HFFc6 (cell line): ENCODE measurements around the gene PRND. TPM values are rescaled to one million over a fixed set of nuclear protein-coding genes. Genes with fewer than 3 reads are reported as not detected.
"Not testable (repeated sequence)": the region's sequence is repeated elsewhere in the genome, so short reads cannot be mapped to it uniquely, and the experiment has no call there.

Experiments
- DNase-seq: peaks from one replicate; pipeline ENCODE4 v3.0.0-alpha.2; 2018
- H3K27ac Mint-ChIP-seq: 2 replicates; pipeline ENCODE4 v1.8.0; 2020; ENCODE audit warnings: mild to moderate bottlenecking, mixed read lengths
- H3K27me3 Mint-ChIP-seq: 2 replicates; pipeline ENCODE4 v1.8.0; 2021; ENCODE audit warnings: mild to moderate bottlenecking, moderate library complexity, mixed read lengths; ENCODE audit not compliant: insufficient read depth
- H3K36me3 Mint-ChIP-seq: 2 replicates; pipeline ENCODE4 v1.8.0; 2021; ENCODE audit warnings: low read depth, mixed read lengths
- H3K4me1 Mint-ChIP-seq: 2 replicates; pipeline ENCODE4 v1.8.0; 2020; ENCODE audit warnings: low read depth, mixed read lengths
- H3K4me3 Mint-ChIP-seq: 2 replicates; pipeline ENCODE4 v1.8.0; 2020; ENCODE audit warnings: mild to moderate bottlenecking, moderate library complexity, mixed read lengths
- H3K9me3 Mint-ChIP-seq: 2 replicates; pipeline ENCODE4 v1.8.0; 2020; ENCODE audit warnings: mild to moderate bottlenecking, mixed read lengths
- CTCF ChIP-seq: fragments of 200-600 bp; sonication (generic); IDR thresholded peaks from 2 replicates; pipeline ENCODE4 v1.5.0; 2021; ENCODE audit warnings: antibody characterized with exemption, mild to moderate bottlenecking
- total RNA-seq, 6 experiments: library from RNA; stranded (reverse); fragmentation: NEBNext Ultra II Directional; extraction: Animal tissue kit (Norgen Biotek cat#: 25700); gene quantifications; 2 replicates in 1 of 6; 3 replicates in 5 of 6; pipeline ENCODE4 v1.2.3, GENCODE V29; 2021

PRND gene
- total RNA-seq, 6 experiments from 2014 or later = 0.31 to 0.62 (median 0.49) TPM

- H3K27me3 Mint-ChIP-seq = peaks cover 2% of the 10 kb centered on the region
- no peak overlapping the region for H3K4me3 Mint-ChIP-seq
- TF ChIP-seq CTCF = peak; percentile 11
- H3K9me3 Mint-ChIP-seq = no peaks in the 10 kb centered on the region
- no peak for DNase-seq
- H3K27ac Mint-ChIP-seq = no peak overlapping the region
- peaks cover 23% of the 10 kb centered on the region for H3K4me1 Mint-ChIP-seq
- no peaks in the 10 kb centered on the region for H3K36me3 Mint-ChIP-seq
Measured at GRCh38 chr20:4720977-4721349, 746 bp upstream of the PRND start.

GRCh38 chr20:4722571-4722970 is 862 bp downstream of the PRND start:
- no peaks in the 10 kb centered on the region for H3K36me3 Mint-ChIP-seq
- no peak for DNase-seq
- H3K27me3 Mint-ChIP-seq = no peaks in the 10 kb centered on the region; the same call in 1 of the 2 replicates
- no peak overlapping the region for H3K4me3 Mint-ChIP-seq
- H3K9me3 Mint-ChIP-seq = no peaks in the 10 kb centered on the region
- H3K27ac Mint-ChIP-seq = no peak overlapping the region
- no peak for TF ChIP-seq CTCF
- peaks cover 36% of the 10 kb centered on the region for H3K4me1 Mint-ChIP-seq

GRCh38 chr20:4722993-4723392 is 1.3 kb downstream of the PRND start:
- no peak for DNase-seq
- H3K4me3 Mint-ChIP-seq = no peak overlapping the region
- H3K4me1 Mint-ChIP-seq = peaks cover 35% of the 10 kb centered on the region
- H3K27me3 Mint-ChIP-seq = no peaks in the 10 kb centered on the region; the same call in 1 of the 2 replicates
- no peaks in the 10 kb centered on the region for H3K36me3 Mint-ChIP-seq
- TF ChIP-seq CTCF = no peak
- no peaks in the 10 kb centered on the region for H3K9me3 Mint-ChIP-seq
- no peak overlapping the region for H3K27ac Mint-ChIP-seq

GRCh38 chr20:4723553-4723952 is 1.8 kb downstream of the PRND start:
- not testable (repeated sequence) for DNase-seq, H3K4me3 Mint-ChIP-seq, H3K27ac Mint-ChIP-seq, H3K9me3 Mint-ChIP-seq, H3K27me3 Mint-ChIP-seq, H3K36me3 Mint-ChIP-seq
- peaks cover 39% of the 10 kb centered on the region for H3K4me1 Mint-ChIP-seq

GRCh38 chr20:4724459-4725262 is 3.0 kb downstream of the PRND start:
- Mint-ChIP-seq H3K27me3 (no peaks in the 10 kb centered on the region; the same call in 1 of the 2 replicates), H3K4me3 (no peak overlapping the region), H3K4me1 (peaks cover 37% of the 10 kb centered on the region), H3K36me3 (no peaks in the 10 kb centered on the region), H3K9me3 (no peaks in the 10 kb centered on the region), H3K27ac (no peak overlapping the region)
- DNase-seq = no peak
- TF ChIP-seq CTCF = no peak

GRCh38 chr20:4725263-4725550 is 3.5 kb downstream of the PRND start:
- Mint-ChIP-seq H3K27ac (no peak overlapping the region), H3K4me3 (no peak overlapping the region), H3K36me3 (no peaks in the 10 kb centered on the region), H3K4me1 (peaks cover 32% of the 10 kb centered on the region), H3K27me3 (peaks cover 3% of the 10 kb centered on the region), H3K9me3 (no peaks in the 10 kb centered on the region)
- TF ChIP-seq CTCF = no peak
- no peak for DNase-seq
